HL-60/S4 treated with retinoic acid at 250 ng/mL for 4 days and 3 days (cell line): ENCODE data around the gene PLTP.
"Not testable (repeated sequence)": the region's sequence is repeated elsewhere in the genome, so short reads cannot be mapped to it uniquely, and the experiment has no call there.

Experiments
- in situ Hi-C: fragments of 300-500 bp; cut with MboI; formaldehyde crosslinking; loops from 2 replicates; pipeline ENCODE4 v1.7.0; 2022; ENCODE audit warnings: low sequenced_read_pairs

The PLTP gene

DNA sequence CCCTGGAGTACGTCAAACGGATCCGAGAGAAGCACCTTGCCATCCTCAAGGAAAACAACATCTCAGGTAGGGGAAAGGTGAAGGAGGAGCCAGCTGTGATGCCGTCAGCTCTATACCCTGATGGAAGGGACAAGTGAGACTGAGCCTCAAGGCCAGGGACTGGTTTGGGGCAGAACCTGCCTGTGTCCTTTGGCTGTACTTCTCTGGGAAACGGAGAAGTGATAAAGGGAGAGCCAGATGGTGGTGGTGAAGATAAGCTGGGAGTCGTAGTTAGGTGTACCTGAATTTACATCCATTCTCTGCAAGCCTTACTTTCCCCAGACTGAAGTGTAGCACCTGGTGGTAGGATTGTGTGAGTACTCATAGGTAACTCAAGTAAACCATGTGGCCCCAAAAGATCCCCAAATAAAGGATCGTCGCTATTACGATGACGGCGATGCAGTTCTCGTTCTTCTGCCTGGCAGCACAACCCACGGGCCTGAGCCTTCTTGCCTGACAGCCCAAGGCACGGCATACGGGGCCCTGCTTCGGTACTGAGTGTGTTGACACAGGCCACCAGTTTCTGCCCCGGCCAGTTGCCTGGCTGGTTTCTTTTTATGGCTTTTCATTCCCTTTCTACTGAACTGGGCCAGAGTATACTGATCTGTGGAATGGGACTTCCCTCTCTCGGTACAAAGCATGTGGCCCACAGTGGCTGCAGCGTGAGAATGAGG is 33.2 kb upstream of the PLTP start:
- in situ Hi-C loops = no loop called here

DNA sequence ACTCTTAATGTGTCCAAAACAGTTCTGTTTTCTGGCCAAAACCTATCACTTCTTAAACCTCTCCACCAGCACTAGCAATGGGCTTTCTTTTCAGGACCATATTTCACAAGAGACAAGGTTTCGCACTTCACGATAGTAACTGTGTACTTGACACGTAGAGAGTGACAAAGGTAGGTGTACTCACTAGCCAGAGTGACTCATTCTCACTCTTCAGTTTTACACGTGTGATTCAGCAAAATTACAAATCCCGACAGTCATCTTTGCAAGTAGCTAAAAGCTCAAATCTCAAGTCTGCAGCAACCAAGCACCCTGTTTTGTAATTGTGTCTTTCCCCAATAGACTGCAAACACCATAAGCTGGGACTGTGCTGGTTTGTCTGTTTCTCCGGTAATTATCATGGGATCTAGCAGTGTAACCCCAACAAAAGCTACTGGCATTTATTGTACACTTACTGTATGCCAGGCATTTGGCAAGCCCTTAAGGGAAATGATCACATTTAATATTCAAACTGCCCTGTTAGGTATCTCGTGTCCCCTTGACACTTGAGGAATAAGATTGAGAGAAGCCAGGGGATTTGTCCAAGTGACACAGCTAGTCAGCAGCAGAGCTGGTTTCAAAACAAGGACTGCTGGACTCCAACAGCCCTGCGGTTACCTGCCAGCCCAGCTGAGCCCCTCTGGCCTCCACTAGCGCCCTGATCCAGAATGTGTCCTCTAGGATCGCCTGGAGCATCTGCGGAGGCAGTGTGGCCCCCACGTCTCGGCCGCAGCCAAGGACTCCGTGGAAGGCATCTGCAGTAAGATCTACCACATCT is 32.4 kb upstream of the PLTP start:
- in situ Hi-C loops = no loop called here

DNA sequence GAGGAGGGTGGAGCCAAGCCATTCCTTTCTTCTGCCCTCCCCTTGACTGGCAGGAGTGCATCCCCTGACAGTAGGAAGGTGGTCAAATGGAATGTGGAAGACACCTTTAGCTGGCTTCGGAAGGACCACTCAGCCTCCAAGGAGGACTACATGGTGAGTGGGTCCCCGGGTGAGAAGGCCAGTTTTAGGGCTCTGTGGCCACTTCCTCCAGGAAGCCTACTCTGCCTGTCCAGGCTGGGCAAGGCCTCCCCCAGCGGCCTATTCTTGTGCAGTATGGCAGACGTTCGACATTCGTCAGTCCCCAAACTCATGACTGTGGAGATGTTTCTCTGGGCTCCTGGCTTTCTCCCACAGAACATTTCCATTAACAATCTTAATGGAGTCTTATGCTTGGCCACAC is 31.7 kb upstream of the PLTP start:
- in situ Hi-C loops = no loop called here

DNA sequence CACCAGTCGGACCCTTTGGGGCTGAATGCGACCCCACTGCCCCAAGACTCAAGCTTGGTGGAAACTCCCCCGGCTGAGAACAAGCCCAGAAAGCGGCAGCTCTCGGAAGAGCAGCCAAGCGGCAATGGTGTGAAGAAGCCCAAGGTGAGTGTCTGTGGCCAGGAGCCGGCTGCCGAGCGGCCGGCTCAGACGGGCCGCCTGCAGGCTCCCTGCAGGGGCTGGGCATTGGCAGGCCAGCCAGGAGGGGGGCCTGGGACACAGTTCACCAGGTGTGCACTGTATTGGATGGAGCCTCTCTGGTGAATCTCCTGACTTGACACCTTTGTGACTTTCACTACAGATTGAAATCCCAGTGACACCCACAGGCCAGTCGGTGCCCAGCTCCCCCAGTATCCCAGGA is 28.5 kb upstream of the PLTP start:
- in situ Hi-C loops = no loop called here

DNA sequence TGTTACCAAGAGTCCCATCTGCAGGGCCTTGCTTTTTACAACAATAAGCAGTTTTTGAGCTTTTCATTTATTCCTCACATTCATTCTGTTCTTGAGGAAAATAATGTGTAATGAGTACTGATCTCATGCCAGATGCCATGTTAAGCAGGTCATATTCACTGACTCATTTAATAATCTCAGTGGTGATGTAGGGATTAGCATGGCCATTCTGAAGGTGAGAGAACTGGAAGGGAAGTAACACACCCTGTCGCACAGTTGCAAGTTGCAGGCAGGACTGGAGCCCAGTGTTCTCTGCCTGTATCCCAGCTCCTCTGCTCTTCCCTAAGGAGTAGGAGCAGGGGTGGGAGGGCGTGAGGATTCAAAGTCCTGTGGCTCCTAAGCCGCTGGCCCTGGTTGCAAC is 28.1 kb upstream of the PLTP start:
- in situ Hi-C loops = no loop called here

DNA sequence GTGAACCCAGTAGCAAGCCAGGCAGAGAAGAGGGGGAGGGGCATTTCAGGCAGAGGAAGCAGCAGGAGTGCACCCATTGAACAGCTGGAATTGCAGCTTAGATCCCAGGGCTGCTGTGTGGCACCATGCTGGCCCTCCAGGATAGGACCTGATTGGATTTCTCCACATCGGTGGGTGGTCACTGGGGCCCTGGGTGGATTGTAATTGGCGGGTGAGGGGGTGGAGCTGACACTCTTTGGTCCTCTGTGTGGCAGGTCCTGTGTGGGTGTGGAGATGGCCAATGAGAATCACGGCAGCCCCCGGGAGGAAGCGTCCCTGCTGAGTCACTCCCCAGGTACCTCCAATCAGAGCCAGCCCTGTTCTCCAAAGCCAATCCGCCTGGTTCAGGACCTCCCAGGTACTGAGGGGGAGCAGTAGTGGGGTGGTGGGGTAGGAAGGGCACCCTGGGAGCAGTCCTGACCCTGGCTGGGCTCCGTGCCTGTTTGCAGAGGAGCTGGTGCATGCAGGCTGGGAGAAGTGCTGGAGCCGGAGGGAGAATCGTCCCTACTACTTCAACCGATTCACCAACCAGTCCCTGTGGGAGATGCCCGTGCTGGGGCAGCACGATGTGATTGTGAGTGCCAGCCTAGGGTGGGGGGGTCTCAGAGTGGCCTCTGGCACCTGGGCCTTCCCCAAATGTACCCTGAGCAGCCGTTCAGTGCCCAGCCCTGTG is 26.9 kb upstream of the PLTP start:
- in situ Hi-C loops = no loop called here

DNA sequence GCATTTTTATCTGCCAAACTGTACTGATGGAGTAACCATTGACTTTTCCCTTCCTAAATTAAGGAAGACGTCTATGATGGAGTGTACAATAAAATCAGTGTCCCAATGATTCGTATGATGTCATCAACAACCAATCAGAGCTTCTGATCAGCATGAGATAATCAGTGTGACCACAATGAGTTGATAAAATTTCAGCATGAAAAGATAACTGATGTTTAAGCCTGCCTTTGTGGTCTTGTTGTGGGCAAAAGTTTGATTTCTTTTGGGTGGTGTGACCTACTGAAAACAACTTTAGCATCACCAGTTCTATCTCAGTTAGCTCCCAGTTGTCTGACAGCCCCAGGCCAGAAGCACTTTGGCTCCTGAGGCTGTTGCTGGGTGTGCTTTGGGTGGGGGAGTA is 25.8 kb upstream of the PLTP start:
- in situ Hi-C loops = no loop called here

DNA sequence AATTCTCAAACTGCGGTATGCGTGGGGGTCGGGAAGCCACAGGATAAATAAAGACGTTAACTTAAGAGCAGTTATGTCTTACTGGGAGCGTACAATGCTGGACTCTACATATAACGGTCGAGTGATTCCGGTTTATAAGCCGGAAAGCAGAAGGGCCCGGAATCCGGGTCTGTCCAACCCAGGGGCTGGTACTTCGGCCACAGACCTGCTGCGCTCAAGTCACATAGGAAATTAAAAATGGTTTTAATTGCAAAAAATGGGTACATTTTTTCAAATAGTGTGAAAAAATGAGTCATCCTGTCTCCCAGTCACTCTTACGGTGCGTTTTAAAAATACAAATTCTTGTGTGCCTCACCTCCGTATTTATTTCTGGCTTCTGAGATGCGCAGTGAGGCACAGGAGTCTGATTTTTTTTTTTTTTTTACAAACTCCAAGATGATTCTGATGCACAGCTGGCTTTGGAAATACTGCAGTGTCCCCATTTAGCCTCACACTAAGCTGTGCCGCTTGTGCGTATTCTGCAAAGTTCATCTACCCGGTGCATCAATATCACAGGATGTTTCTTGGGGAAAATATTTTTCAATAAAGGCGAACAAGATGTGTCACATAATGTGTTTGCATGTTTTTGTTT is 23.6 kb upstream of the PLTP start:
- in situ Hi-C loops = no loop called here

DNA sequence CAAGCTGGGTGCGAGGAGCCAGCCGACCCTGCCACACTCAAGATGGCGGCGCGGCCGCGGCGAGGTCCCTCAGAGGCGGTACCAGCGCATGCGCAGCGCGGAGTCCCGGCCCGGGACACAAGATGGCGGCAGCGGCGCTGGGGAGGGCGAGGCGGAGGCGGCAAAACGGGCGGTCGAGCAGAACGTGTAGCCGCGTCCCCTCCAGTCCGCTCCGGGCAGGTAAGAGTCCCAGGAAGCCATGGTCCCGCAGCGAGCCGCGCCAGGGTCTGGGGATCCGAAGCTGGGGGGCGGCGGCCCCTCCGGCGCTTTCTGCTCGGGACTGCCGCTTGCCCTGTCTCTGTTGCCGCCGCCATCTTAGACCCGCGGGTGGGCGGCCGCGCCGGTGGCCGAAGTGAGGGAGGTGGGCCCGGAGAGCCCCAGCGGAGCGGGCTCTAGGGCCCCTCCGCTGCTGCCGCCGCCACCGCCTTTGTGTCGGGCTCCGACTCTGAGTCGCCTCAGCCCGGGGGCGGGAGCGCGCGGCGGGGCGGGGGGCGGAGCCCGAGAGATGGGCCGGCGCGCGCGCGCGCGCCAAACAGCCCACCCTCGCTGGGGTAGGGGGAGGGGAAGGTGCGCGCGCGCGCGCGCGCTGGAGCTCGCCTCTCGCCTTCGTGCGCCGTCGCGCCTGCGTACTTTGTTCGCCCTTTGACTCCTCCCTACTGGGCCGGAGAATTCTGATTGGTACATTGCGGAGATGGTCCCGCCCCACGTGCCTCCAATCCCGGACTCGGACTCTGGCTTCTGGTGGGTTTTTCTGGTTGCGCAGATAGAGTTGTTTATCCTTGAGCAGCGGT is 22.8 kb upstream of the PLTP start, which contains the start of gene PCIF1:
TSS of gene PCIF1 (plus strand) at position 98 of the 830 bp plus-strand sequence. CDS start 4,317 bp downstream, outside the sequence.
- in situ Hi-C loops = no loop called here

DNA sequence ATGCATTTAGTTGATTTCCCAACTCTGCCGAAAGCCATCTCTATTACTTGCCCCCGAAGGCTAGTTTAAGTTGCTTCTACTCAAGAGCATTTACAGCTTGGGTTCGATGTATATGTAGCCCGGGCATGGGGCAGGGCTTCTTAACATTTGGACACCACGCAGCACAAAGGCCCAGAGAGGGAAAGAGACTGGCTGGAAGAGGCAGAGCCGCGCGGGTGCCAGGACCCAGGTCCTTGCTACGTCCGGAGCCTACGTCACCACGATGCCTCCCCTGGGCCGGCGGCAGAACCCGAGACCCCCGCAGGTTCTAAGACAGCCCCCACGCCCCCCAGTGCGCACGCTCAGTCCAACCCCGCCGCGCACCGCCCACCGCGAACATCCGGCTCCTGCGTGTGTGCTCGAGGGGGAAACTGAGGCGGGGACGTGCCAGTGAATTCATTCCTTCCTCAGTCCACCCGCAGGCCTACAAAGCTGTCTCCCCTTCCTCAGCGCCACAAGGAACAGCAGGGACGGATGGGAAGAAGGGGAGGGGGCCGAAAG is 22.2 kb upstream of the PLTP start:
- in situ Hi-C loops = no loop called here

DNA sequence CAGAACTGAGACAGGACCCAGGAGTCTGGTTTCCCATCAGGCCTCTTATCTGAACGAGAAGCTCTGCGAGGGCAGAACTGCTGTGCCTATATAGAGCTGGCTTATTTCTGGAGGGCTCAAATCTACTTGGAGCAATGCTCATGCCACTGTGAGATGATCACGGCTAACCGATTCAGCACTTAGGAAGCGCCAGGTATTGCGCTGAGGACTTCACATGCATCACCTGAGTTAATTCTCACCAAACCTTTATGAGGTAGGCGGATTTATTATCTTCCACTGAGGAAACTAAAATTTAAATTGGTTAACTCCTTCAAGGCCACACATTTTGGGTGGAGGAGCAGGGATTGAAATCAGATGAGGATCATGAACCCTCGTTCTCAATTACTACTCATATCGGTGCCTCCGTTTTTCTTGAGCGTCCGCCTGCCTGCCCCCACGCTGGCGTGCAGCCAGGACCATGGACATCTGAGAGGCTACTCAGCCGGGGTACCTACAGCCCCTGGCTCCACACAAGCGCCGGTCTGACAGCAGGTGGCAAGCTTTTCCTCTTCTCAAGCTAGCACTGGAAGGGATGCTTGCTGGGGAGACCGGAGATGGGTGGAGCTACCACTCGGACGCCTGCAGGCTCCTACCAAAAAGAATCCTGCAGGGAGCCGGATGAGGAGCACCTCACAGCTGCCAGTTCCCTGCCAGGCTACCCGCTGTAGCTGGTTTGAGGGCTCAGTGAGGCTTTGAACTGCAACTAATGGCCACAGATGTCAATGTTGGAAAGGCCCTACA is 21.5 kb upstream of the PLTP start:
- in situ Hi-C loops = no loop called here

DNA sequence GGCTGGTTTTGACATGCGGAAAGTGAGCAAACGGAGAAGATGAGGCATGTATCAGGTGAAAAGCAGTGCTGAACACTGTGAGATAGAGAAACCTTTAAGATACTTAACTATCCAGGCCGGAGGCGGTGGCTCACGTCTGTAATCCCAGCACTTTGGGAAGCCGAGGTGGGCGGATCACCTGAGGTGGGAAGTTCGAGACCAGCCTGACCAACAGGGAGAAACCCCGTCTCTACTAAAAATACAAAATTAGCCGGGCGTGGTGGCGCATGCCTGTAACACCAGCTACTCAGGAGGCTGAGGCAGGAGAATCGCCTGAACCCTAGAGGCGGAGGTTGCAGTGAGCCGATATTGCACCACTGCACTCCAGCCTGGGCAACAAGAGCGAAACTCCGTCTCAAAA is 19.7 kb upstream of the PLTP start:
- in situ Hi-C loops = not testable (repeated sequence)

DNA sequence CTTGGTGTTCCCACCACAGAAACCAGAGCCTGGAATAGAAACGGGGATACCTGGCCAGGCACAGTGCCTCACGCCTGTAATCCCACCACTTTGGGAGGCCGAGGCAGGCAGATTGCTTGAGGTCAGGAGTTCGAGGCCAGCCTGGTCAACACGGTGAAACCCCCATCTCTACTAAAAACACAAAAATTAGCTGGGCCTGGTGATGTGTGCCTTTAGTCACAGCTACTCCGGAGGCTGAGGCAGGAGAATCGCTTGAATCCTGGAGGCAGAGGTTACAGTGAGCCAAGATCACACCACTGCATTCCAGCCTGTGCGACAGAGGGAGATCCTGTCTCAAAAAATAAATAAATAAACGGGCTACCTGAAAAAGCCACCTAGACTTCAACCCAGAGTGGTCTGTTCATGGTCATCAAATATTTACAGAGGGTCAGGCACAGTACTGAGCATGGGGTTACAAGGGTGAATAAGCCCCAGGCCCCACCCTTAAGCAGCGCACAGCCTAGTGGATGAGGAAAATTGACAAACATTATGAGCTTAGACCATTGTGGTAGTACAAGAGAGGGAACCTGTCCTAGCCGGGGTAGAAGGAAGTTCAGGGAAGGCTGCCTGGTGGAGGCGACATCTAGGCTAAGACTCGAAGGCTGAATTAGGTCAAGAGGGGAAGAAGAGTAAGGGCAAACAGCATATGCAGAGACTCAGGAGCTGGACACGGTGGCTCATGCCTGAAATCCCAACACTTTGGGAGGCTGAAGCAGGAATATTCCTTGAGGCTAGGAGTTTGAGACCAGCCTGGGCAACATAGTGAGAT is 15.3 kb upstream of the PLTP start:
- in situ Hi-C loops = no loop called here

DNA sequence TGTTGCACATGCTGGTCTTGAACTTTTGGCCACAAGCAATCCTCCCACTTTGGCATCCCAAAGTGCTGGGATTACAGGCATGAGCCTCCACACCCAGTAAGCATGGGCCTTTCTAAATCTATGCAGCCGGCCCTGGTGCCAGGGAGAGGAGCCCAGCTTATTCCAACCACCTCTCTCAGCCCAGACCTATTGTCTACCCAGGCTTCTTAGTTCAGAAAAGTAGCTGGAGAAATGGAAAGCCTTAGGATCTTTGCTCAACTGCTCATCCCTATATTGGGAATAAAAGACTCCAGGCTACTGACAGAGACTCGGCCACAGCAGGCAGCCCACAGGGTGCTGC is 14.7 kb upstream of the PLTP start:
- in situ Hi-C loops = no loop called here

DNA sequence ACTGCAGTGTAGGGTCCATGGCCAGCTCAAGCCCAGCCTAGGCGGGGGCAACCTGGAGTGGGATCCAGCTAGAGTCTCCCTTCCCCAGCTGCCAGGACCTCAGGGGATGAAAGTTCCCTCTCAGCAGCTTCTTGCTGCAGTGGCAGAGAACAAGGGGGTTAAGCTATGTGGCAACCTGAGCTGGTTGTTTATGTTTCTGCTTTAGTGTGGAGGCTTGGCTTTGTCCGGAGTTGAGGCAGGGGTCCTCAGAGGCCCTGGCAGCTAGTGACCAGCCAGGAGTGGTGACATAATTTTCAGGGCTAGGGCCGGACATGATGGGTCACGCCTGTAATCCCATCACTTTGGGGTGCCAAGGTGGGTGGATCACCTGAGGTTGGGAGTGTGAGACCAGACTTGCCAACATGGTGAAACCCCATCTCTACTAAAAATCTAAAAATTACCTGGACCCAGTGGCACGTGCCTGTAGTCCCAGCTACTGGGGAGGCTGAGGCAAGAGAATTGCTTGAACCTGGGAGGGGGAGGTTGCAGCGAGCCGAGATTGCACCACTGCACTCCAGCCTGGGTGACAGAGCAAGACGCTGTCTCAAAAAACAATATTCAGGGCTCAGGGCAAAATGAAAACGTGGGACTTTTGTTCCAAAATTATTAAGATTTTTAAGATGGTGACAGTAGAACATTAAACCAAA is 14.0 kb upstream of the PLTP start:
- in situ Hi-C loops = no loop called here

DNA sequence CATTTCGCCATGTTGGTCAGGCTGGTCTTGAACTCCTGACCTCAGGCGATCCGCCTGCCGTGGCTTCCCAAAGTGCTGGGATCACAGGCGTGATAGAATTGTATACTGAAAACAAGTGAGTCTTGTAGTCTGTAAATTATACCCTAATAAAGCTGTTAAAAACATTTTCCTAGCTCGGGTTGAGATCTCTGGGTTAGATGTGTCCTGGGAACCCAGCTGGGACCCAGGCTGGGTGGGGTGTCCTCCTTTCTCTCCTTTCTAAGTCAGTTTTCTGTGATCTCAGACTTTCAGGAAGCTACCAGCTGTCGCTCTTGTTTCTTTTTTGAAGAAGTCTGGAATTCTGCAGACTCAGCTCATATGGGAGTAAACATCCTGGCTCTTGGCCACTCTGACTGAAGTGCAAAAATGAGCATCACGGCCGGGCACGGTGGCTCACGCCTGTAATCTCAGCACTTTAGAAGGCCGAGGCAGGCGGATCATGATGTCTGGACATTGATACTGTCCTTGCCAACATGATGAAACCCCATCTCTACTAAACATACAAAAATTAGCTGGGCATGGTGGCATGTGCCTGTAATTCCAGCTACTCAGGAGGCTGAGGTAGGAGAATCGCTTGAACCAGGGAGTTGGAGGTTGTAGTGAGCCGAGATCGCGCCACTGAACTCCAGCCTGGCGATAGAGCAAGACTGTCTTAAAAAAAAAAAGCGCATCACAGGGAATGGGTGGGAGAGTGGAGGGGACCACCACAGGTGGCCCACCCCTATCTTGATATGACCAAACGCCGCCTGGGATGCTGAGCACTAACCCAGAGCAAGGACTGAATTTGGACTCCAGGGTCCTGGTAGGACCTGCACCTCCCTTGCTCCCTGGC is 12.7 kb upstream of the PLTP start:
- in situ Hi-C loops = no loop called here
